Measurements from ENCODE around the gene HIPK1. TPM values are rescaled to one million over a fixed set of nuclear protein-coding genes. Genes with fewer than 3 reads are reported as not detected.

HIPK1 gene
- total RNA-seq, 2 experiments from 2014 or later: 20.4 to 52.6 TPM

DNA sequence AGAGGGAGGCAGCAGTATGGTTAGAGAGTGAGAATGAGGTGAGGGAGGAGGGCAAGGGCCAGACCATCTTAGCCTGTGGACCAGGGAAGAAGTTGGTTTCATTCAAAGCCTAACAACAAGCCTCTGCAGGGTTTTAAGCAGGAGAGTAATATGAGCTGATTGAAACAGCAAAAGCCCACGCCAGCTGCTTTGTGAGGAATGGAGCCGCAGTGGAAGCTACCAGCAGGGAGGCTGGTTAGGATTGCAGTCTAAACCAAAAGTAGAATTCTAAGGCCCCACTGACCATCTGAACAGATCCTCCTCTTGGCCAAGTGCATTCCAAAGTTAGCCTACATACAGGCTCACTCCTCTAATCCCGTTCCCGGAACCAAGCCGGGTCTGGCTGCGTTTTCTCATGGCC, 94.9 kb downstream of the HIPK1 start:
- TF ChIP-seq, protein P1, sequence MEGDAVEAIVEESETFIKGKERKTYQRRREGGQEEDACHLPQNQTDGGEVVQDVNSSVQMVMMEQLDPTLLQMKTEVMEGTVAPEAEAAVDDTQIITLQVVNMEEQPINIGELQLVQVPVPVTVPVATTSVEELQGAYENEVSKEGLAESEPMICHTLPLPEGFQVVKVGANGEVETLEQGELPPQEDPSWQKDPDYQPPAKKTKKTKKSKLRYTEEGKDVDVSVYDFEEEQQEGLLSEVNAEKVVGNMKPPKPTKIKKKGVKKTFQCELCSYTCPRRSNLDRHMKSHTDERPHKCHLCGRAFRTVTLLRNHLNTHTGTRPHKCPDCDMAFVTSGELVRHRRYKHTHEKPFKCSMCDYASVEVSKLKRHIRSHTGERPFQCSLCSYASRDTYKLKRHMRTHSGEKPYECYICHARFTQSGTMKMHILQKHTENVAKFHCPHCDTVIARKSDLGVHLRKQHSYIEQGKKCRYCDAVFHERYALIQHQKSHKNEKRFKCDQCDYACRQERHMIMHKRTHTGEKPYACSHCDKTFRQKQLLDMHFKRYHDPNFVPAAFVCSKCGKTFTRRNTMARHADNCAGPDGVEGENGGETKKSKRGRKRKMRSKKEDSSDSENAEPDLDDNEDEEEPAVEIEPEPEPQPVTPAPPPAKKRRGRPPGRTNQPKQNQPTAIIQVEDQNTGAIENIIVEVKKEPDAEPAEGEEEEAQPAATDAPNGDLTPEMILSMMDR (conservative IDR thresholded peaks at IDR 0.05; ENCODE audit: low read length): no peak
- no peak for TF ChIP-seq EZH2phosphoT487 (IDR thresholded peaks at IDR 0.05; ENCODE audit: borderline replicate concordance, low read depth, low read length)
- no peak for DNase-seq (ENCODE audit: low spot score)
- H3K9me2 ChIP-seq (ENCODE audit: insufficient read depth, low read length): no peaks in the 10 kb centered on the region
- no peak overlapping the region for H2AFZ ChIP-seq (ENCODE audit: low read length)
- H3K4me2 ChIP-seq (ENCODE audit: low read length): no peak overlapping the region
- H3K79me2 ChIP-seq (ENCODE audit: insufficient read depth, low read depth, low read length): no peaks in the 10 kb centered on the region
- H4K20me1 ChIP-seq (ENCODE audit: insufficient read depth, low read length): no peaks in the 10 kb centered on the region
- no TSS peak for BruUV-seq (replicated peaks)
- ChIA-PET CTCF (ENCODE audit: unreplicated experiment) (no interaction called here), POLR2A (interaction anchor here (0.6 kb wide), 2 partner anchors 60 to 461 kb away, joined by 3 to 5 read pairs; no protein-coding TSS in a partner anchor)
- H3K27ac ChIP-seq (ENCODE audit: low read depth, low read length, poor library complexity, severe bottlenecking): no peak overlapping the region
- H3K9me3 ChIP-seq (ENCODE audit: low read length): no peaks in the 10 kb centered on the region
- intact Hi-C loops (cut with micrococcal nuclease; ENCODE audit: unreplicated experiment): no loop called here
- no peaks in the 10 kb centered on the region for H3K36me3 ChIP-seq (ENCODE audit: insufficient read depth, low read length)
- no peak overlapping the region for H3K4me3 ChIP-seq (ENCODE audit: low read depth, low read length, poor library complexity, severe bottlenecking)
- peaks cover 4% of the 10 kb centered on the region for H3K4me1 ChIP-seq (ENCODE audit: insufficient read depth, low read length, poor library complexity, severe bottlenecking)

DNA sequence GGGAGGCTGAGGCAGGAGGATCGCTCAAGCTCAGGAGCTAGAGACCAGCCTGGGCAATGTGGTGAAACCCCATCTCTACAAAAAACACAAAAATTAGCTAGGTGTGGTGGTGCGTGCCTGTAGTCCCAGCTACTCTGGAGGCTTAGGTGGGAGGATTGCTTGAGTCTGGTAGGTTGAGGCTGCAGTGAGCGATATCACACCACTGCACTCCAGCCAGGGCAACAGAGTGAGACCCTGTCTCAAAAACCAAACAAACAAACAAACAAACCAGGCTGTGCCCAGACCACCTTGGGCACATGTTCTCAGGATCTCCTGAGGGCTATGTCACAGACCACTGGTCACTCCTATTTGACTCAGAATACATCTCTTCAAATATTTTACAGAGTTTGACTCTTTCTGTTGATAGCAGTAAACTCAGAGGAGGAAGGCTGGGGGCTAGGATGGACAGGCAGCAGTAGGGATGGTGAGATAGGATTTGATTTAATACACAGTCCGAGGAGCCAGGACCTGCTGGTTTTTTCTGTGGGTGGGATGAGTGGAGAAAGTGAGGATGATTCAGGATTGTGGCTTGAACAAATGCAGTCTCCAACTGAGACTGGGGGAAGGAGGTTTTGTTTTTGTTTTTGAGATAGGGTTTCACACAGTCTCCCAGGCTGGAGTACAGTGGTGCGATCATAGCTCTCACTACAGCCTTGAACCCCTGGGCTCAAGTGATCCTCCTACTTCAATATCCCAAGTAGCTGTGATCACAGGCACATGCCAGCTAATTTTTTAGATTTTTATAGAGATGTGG, 96.7 kb downstream of the HIPK1 start:
- Histone ChIP-seq H3K4me1 (ENCODE audit: insufficient read depth, low read length, poor library complexity, severe bottlenecking) (peaks cover 4% of the 10 kb centered on the region), H3K9me2 (ENCODE audit: insufficient read depth, low read length) (no peaks in the 10 kb centered on the region), H3K9me3 (ENCODE audit: low read length) (no peaks in the 10 kb centered on the region), H3K36me3 (ENCODE audit: insufficient read depth, low read length) (no peaks in the 10 kb centered on the region), H3K4me2 (ENCODE audit: low read length) (no peak overlapping the region), H3K4me3 (ENCODE audit: low read depth, low read length, poor library complexity, severe bottlenecking) (no peak overlapping the region), H4K20me1 (ENCODE audit: insufficient read depth, low read length) (no peaks in the 10 kb centered on the region), H2AFZ (ENCODE audit: low read length) (no peak overlapping the region), H3K79me2 (ENCODE audit: insufficient read depth, low read depth, low read length) (no peaks in the 10 kb centered on the region), H3K27ac (ENCODE audit: low read depth, low read length, poor library complexity, severe bottlenecking) (no peak overlapping the region)
- DNase-seq (ENCODE audit: low spot score): no peak
- BruUV-seq (replicated peaks): no TSS peak
- intact Hi-C loops (cut with micrococcal nuclease; ENCODE audit: unreplicated experiment): no loop called here
- no peak for TF ChIP-seq EZH2phosphoT487 (IDR thresholded peaks at IDR 0.05; ENCODE audit: borderline replicate concordance, low read depth, low read length)
- TF ChIP-seq, protein P1 (conservative IDR thresholded peaks at IDR 0.05; ENCODE audit: low read length): no peak
- CTCF ChIA-PET (ENCODE audit: unreplicated experiment): no interaction called here
- POLR2A ChIA-PET: interaction anchor here (0.6 kb wide), 1 partner anchor 310 kb away, joined by 3 read pairs; no protein-coding TSS in a partner anchor

DNA sequence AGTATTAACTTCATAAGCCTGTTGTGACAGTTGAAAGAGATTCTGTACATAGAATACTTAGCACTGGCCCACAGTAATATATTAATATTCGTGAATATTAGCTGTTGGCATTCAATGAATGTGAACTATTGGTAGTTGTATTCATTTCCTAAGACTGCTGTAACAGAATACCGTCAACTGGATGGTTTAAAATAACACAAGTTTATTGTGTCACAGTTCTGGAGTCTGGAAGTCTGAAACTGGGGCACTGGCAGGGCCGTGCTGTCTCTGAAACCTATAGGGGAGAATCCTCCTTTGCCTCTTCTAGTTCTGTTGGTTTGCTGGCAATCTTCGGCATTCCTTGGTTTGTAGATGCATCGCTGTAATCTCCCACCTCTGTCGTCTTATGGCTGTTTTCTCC, 97.7 kb downstream of the HIPK1 start:
- no peak overlapping the region for H3K4me2 ChIP-seq (ENCODE audit: low read length)
- H3K4me1 ChIP-seq (ENCODE audit: insufficient read depth, low read length, poor library complexity, severe bottlenecking): peaks cover 4% of the 10 kb centered on the region
- H3K4me3 ChIP-seq (ENCODE audit: low read depth, low read length, poor library complexity, severe bottlenecking): no peak overlapping the region
- no peak for DNase-seq (ENCODE audit: low spot score)
- H3K36me3 ChIP-seq (ENCODE audit: insufficient read depth, low read length): no peaks in the 10 kb centered on the region
- no peaks in the 10 kb centered on the region for H3K9me3 ChIP-seq (ENCODE audit: low read length)
- H4K20me1 ChIP-seq (ENCODE audit: insufficient read depth, low read length): no peaks in the 10 kb centered on the region
- ChIA-PET CTCF (ENCODE audit: unreplicated experiment) (no interaction called here), POLR2A (no interaction called here)
- BruUV-seq (replicated peaks): no TSS peak
- H2AFZ ChIP-seq (ENCODE audit: low read length): no peak overlapping the region
- TF ChIP-seq EZH2phosphoT487 (IDR thresholded peaks at IDR 0.05; ENCODE audit: borderline replicate concordance, low read depth, low read length): no peak
- TF ChIP-seq, protein P1 (conservative IDR thresholded peaks at IDR 0.05; ENCODE audit: low read length): no peak
- intact Hi-C loops (cut with micrococcal nuclease; ENCODE audit: unreplicated experiment): no loop called here
- no peaks in the 10 kb centered on the region for H3K79me2 ChIP-seq (ENCODE audit: insufficient read depth, low read depth, low read length)
- H3K27ac ChIP-seq (ENCODE audit: low read depth, low read length, poor library complexity, severe bottlenecking): no peak overlapping the region
- no peaks in the 10 kb centered on the region for H3K9me2 ChIP-seq (ENCODE audit: insufficient read depth, low read length)

All from OCI-LY7 (cell line).